Lower leg skin (tissue), 3 donors: Measurements from ENCODE around the gene GPSM3.

Experiments
- POLR2A ChIP-seq, 2 donors: fragments of 450-650 bp; IDR thresholded peaks; one replicate each; pipeline ENCODE4 v1.6.1; 2016 to 2017; ENCODE audit warnings: antibody characterized with exemption in 2 of 2, mild to moderate bottlenecking in 1 of 2, moderate library complexity in 1 of 2
- TF ChIP-seq, protein P1 (sequence below), 3 donors: fragments of 450-650 bp; IDR thresholded peaks; one replicate each; pipeline ENCODE4 v1.5.1; 2016; ENCODE audit warnings: antibody characterized with exemption in 3 of 3, mild to moderate bottlenecking in 3 of 3, moderate library complexity in 2 of 3

DNA sequence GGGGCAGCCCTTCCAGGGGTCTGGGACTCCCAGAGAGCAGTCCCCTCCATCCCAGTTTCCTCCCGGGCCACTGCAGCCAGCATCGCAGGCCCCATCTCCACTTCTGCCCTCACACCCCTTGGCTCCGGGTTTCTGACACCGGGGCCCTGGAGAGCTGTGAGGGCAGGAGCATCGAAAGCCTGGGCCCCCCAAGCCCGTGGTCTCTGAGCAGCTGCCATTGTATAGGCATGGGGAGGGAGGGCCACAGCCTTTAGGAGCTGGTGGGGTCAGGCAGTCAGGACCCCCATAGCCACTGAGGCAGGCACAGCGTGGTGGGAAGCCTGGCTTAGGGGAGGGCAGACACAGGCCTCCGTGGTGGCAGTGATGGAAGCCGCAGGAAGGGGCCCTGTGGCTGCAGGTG is 9.7 kb upstream of the GPSM3 start:
- TF ChIP-seq, protein P1, sequence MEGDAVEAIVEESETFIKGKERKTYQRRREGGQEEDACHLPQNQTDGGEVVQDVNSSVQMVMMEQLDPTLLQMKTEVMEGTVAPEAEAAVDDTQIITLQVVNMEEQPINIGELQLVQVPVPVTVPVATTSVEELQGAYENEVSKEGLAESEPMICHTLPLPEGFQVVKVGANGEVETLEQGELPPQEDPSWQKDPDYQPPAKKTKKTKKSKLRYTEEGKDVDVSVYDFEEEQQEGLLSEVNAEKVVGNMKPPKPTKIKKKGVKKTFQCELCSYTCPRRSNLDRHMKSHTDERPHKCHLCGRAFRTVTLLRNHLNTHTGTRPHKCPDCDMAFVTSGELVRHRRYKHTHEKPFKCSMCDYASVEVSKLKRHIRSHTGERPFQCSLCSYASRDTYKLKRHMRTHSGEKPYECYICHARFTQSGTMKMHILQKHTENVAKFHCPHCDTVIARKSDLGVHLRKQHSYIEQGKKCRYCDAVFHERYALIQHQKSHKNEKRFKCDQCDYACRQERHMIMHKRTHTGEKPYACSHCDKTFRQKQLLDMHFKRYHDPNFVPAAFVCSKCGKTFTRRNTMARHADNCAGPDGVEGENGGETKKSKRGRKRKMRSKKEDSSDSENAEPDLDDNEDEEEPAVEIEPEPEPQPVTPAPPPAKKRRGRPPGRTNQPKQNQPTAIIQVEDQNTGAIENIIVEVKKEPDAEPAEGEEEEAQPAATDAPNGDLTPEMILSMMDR (IDR thresholded peaks at IDR 0.05) = no peak
- TF ChIP-seq POLR2A (IDR thresholded peaks at IDR 0.05) = no peak
